GM23338 (cell line): ENCODE results near the gene DNAJC17. TPM values are rescaled to one million over a fixed set of nuclear protein-coding genes. Genes with fewer than 3 reads are reported as not detected.

Experiments
- EZH2 ChIP-seq: fragments of 200-600 bp; sonication (generic); IDR thresholded peaks from one replicate; pipeline ENCODE4 v1.8.0; 2017; ENCODE audit warnings: antibody characterized with exemption, mild to moderate bottlenecking, low read depth; ENCODE audit not compliant: unreplicated experiment
- EZH2phosphoT487 ChIP-seq: fragments of 200-600 bp; sonication (generic); IDR thresholded peaks from one replicate; pipeline ENCODE4 v1.8.1; 2018; ENCODE audit warnings: antibody characterized with exemption; ENCODE audit not compliant: unreplicated experiment
- JUNB ChIP-seq: IDR thresholded peaks from one replicate; pipeline ENCODE4 v1.6.1; 2016; ENCODE audit warnings: antibody characterized with exemption; ENCODE audit not compliant: unreplicated experiment
- POLR2AphosphoS5 ChIP-seq: IDR thresholded peaks from 2 replicates; pipeline ENCODE4 v1.6.1; 2016; ENCODE audit warnings: antibody characterized with exemption, low read depth
- ZNF114 ChIP-seq: fragments of 250-450 bp; sonication (Bioruptor Pico); IDR thresholded peaks from 2 replicates; pipeline ENCODE4 v1.5.0; 2020; ENCODE audit warnings: mild to moderate bottlenecking, moderate library complexity
- ZNF331 ChIP-seq: fragments of 250-450 bp; sonication (Bioruptor Pico); IDR thresholded peaks from 2 replicates; pipeline ENCODE4 v1.5.0; 2020; ENCODE audit warnings: low read depth, mild to moderate bottlenecking, moderate library complexity
- ZNF462 ChIP-seq: fragments of 250-450 bp; sonication (Bioruptor Pico); IDR thresholded peaks from 2 replicates; pipeline ENCODE4 v1.5.0; 2020; ENCODE audit warnings: mild to moderate bottlenecking, moderate library complexity
- polyA plus RNA-seq: library from polyadenylated mRNA; unstranded; fragments of >200 nt; fragmentation: Nextera tagmentation; extraction: Ambion mirVana; gene quantifications from 2 replicates; pipeline ENCODE4 v1.2.1, GENCODE V29; 2016
- total RNA-seq: library from RNA; depleted of rRNA; stranded (reverse); fragments of >200 nt; shearing (Covaris generic); gene quantifications from 2 replicates; pipeline ENCODE4 v1.2.3, GENCODE V29; 2014
- TF ChIP-seq, protein P1 (sequence below): IDR thresholded peaks from one replicate; pipeline ENCODE4 v1.6.1; 2018; ENCODE audit warnings: antibody characterized with exemption; ENCODE audit not compliant: unreplicated experiment

The DNAJC17 gene
- total and polyA plus RNA-seq, 2 experiments from 2014 or later, result 23.0 to 77.6 TPM

GRCh38 chr15:40770147-40770721, 37.0 kb downstream of the DNAJC17 start (continued):
- TF ChIP-seq ZNF462 (CRISPR knock-in tag) (no peak), POLR2AphosphoS5 (no peak), ZNF331 (CRISPR knock-in tag) (no peak), EZH2phosphoT487 (no peak), EZH2 (no peak), JUNB (no peak), ZNF114 (CRISPR knock-in tag) (no peak)
- TF ChIP-seq, protein P1, sequence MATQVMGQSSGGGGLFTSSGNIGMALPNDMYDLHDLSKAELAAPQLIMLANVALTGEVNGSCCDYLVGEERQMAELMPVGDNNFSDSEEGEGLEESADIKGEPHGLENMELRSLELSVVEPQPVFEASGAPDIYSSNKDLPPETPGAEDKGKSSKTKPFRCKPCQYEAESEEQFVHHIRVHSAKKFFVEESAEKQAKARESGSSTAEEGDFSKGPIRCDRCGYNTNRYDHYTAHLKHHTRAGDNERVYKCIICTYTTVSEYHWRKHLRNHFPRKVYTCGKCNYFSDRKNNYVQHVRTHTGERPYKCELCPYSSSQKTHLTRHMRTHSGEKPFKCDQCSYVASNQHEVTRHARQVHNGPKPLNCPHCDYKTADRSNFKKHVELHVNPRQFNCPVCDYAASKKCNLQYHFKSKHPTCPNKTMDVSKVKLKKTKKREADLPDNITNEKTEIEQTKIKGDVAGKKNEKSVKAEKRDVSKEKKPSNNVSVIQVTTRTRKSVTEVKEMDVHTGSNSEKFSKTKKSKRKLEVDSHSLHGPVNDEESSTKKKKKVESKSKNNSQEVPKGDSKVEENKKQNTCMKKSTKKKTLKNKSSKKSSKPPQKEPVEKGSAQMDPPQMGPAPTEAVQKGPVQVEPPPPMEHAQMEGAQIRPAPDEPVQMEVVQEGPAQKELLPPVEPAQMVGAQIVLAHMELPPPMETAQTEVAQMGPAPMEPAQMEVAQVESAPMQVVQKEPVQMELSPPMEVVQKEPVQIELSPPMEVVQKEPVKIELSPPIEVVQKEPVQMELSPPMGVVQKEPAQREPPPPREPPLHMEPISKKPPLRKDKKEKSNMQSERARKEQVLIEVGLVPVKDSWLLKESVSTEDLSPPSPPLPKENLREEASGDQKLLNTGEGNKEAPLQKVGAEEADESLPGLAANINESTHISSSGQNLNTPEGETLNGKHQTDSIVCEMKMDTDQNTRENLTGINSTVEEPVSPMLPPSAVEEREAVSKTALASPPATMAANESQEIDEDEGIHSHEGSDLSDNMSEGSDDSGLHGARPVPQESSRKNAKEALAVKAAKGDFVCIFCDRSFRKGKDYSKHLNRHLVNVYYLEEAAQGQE, result no peak
